Heart left ventricle (tissue), 16 donors: ENCODE data around the gene IQSEC1. TPM values are rescaled to one million over a fixed set of nuclear protein-coding genes. Genes with fewer than 3 reads are reported as not detected.

Source experiments
- ATAC-seq, 4 donors: fragments of 200-7000 bp; cut with Tn5 transposase; one replicate each; pipeline ENCODE4 v1.9.1; 2020 to 2022; ENCODE audit warnings: moderate library complexity in 4 of 4, mild to moderate bottlenecking in 3 of 4, moderate number of reproducible peaks in 1 of 4
- DNase-seq, 5 donors: peaks; one replicate each; pipeline ENCODE4 v3.0.0-alpha.2; 2020
- H3K27ac ChIP-seq, 12 donors: fragments of 200-600 bp; sonication (generic) in 4 of 12; one replicate each; pipeline versions ENCODE4 v1.5.0 to v1.8.0; 2016 to 2022; ENCODE audit warnings: mild to moderate bottlenecking in 2 of 12
- H3K27me3 ChIP-seq, 9 donors: fragments of 200-600 bp; sonication (generic) in 2 of 9; one replicate each; pipeline versions ENCODE4 v1.5.1 to v1.8.0; 2016 to 2022; ENCODE audit warnings: mild to moderate bottlenecking in 3 of 9
- H3K36me3 ChIP-seq, 9 donors: fragments of 200-600 bp; sonication (generic) in 2 of 9; one replicate each; pipeline versions ENCODE4 v1.5.0 to v1.8.0; 2018 to 2022; ENCODE audit warnings: mild to moderate bottlenecking in 2 of 9
- H3K4me1 ChIP-seq, 12 donors: fragments of 200-600 bp; sonication (generic) in 4 of 12; one replicate each; pipeline versions ENCODE4 v1.5.0 to v1.8.0; 2016 to 2022; ENCODE audit warnings: mild to moderate bottlenecking in 3 of 12
- H3K4me3 ChIP-seq, 12 donors: fragments of 200-600 bp; sonication (generic) in 4 of 12; one replicate each; pipeline versions ENCODE4 v1.5.0 to v1.8.0; 2017 to 2022; ENCODE audit warnings: mild to moderate bottlenecking in 9 of 12, moderate library complexity in 4 of 12
- H3K9me3 ChIP-seq, 12 donors: fragments of 200-600 bp; sonication (generic) in 4 of 12; one replicate each; pipeline versions ENCODE4 v1.5.0 to v1.8.0; 2016 to 2022; ENCODE audit warnings: mild to moderate bottlenecking in 1 of 12
- CTCF ChIP-seq, 12 donors: fragments of 200-600 bp; sonication (generic) in 4 of 12; IDR thresholded peaks; one replicate each; pipeline versions ENCODE4 v1.5.0 to v1.8.0; 2018 to 2022; ENCODE audit warnings: antibody characterized with exemption in 12 of 12, mild to moderate bottlenecking in 5 of 12
- POLR2A ChIP-seq, 2 donors: fragments of 450-650 bp; IDR thresholded peaks; one replicate each; pipeline ENCODE4 v1.6.1; 2017; ENCODE audit warnings: antibody characterized with exemption in 2 of 2, mild to moderate bottlenecking in 2 of 2, moderate library complexity in 2 of 2
- WGBS, 4 donors: extraction: QIAGEN DNeasy Blood & Tissue Kit in 2 of 4; methylation state at CpG; one replicate each; pipeline versions ENCODE4 v1.1.5 to v1.1.7; 2013 to 2018; 5-methylcytosine and 5-hydroxymethylcytosine counted together
- intact Hi-C, 10 donors: fragments of 100-400 bp; cut with DNase I; formaldehyde crosslinking; loops; one replicate each; pipeline versions ENCODE4 v1.11.1 to v1.14.2; 2022
- polyA plus RNA-seq, 2 donors: library from polyadenylated mRNA; stranded (reverse); fragments of 200-250 nt; gene quantifications; one replicate each; pipeline ENCODE4 v1.2.3, GENCODE V29; 2013
- total RNA-seq, 9 donors: library from RNA; depleted of rRNA in 2 of 9; stranded (reverse); fragments of >200 nt in 2 of 9; fragmentation: NEBNext Ultra II Directional in 3 of 9; extraction: Animal tissue kit (Norgen Biotek cat#: 25700) in 3 of 9; gene quantifications; one replicate each; pipeline versions ENCODE4 v1.1.0 to v1.2.4, GENCODE V29; 2016 to 2023
- donor health status: ischemic (EF 13 %, LVEDD 7.1; RV severe dilation, severe dysfunction).
- donor health status: healthy with polysubstance abuse.
- donor health status: DM: no; HTN: yes; CAD: no.
- donor health status: DM: no; HTN: no; CAD: no.
- donor health status: ischemic (EF 25% LVEDD 6.9; RV normal size, moderate dysfunction).
- donor health status: ischemic (EF 25% LVEDD 5.7; RV mildly dilated, moderate dysfunction).
- donor health status: healthy.
- donor health status: DM: yes; HTN: yes; CAD: no.
- donor health status: ischemic (EF 35%, LVEDD 5.7; RV mildly dilated, moderate dysfunction).
- donor health status: nonischemic (EF 11% LVEDD 7.7; RV severe dilation, severe dysfunction).
- donor health status: DM: yes; HTN: yes; CAD: no.
- donor health status: PGD.
- donor health status: ischemic (EF 29% LVEDD 5.4; RV normal size, mild dysfunction).
- donor health status: nonischemic (EF 23%, LVEDD 6.1; RV moderate dilation, normal function).

The IQSEC1 gene
- total and polyA plus RNA-seq, 11 donors = 28.8 to 79.1 (median 62.2) TPM

GRCh38 chr3:13109516-13109915 is 36.3 kb upstream of the IQSEC1 start:
- H3K9me3 ChIP-seq = no peaks in the 10 kb centered on the region
- H3K36me3 ChIP-seq = no peaks in the 10 kb centered on the region
- 91 to 95% (median 93%) methylated on average over 5 of the region's 5 CpGs for WGBS, 4 donors
- TF ChIP-seq POLR2A (IDR thresholded peaks at IDR 0.05) (no peak), CTCF (IDR thresholded peaks at IDR 0.05) (no peak)
- intact Hi-C loops = no loop called here
- no peaks in the 10 kb centered on the region for H3K27me3 ChIP-seq
- no peak for ATAC-seq
- H3K27ac ChIP-seq = no peak overlapping the region
- no peak for DNase-seq
- peaks cover 0 to 20% (median 0%) of the 10 kb centered on the region in 12 donors for H3K4me1 ChIP-seq
- H3K4me3 ChIP-seq = no peak overlapping the region

GRCh38 chr3:13108861-13109260 is 35.6 kb upstream of the IQSEC1 start:
- H3K27me3 ChIP-seq = no peaks in the 10 kb centered on the region
- H3K9me3 ChIP-seq = no peaks in the 10 kb centered on the region
- H3K36me3 ChIP-seq = no peaks in the 10 kb centered on the region
- intact Hi-C loops = no loop called here
- no peak for DNase-seq
- H3K4me3 ChIP-seq = no peak overlapping the region
- TF ChIP-seq CTCF (IDR thresholded peaks at IDR 0.05) (no peak), POLR2A (IDR thresholded peaks at IDR 0.05) (no peak)
- H3K4me1 ChIP-seq = peaks cover 0 to 20% (median 0%) of the 10 kb centered on the region in 12 donors
- ATAC-seq = no peak
- 91 to 95% (median 92%) methylated on average over 10 to 12 of the region's 12 CpGs for WGBS, 4 donors
- H3K27ac ChIP-seq = no peak overlapping the region

- Histone ChIP-seq H3K36me3 (no peaks in the 10 kb centered on the region), H3K27me3 (no peaks in the 10 kb centered on the region), H3K9me3 (no peaks in the 10 kb centered on the region), H3K4me3 (no peak overlapping the region), H3K4me1 (peaks cover 0 to 17% (median 0%) of the 10 kb centered on the region in 12 donors), H3K27ac (no peak overlapping the region)
- peak in 1 of 5 donors; percentile 41 for DNase-seq
- TF ChIP-seq CTCF (IDR thresholded peaks at IDR 0.05) (no peak), POLR2A (IDR thresholded peaks at IDR 0.05) (no peak)
- ATAC-seq = no peak
- intact Hi-C loops = no loop called here
- WGBS, 4 donors = 80 to 87% (median 86%) methylated on average over 13 of the region's 13 CpGs
Observed at GRCh38 chr3:13107661-13108060, 34.4 kb upstream of the IQSEC1 start.

- no peak overlapping the region for H3K27ac ChIP-seq
- intact Hi-C loops = no loop called here
- peaks cover 0 to 8% (median 0%) of the 10 kb centered on the region in 12 donors for H3K4me1 ChIP-seq
- DNase-seq = peak in 1 of 5 donors; percentile 1
- H3K36me3 ChIP-seq = no peaks in the 10 kb centered on the region
- no peaks in the 10 kb centered on the region for H3K27me3 ChIP-seq
- H3K9me3 ChIP-seq = no peaks in the 10 kb centered on the region
- 73 to 90% (median 90%) methylated on average over 6 of the region's 6 CpGs for WGBS, 4 donors
- no peak overlapping the region for H3K4me3 ChIP-seq
- TF ChIP-seq POLR2A (IDR thresholded peaks at IDR 0.05) (no peak), CTCF (IDR thresholded peaks at IDR 0.05) (no peak)
- no peak for ATAC-seq
Observed at GRCh38 chr3:13106308-13107001, 33.2 kb upstream of the IQSEC1 start.
